IMR-90 (cell line): ENCODE measurements around the gene ACTN1. TPM values are rescaled to one million over a fixed set of nuclear protein-coding genes. Genes with fewer than 3 reads are reported as not detected.

Experiments used
- ATAC-seq: fragments of 200-7000 bp; cut with Tn5 transposase; 2 replicates; pipeline ENCODE4 v1.9.1; 2020; ENCODE audit warnings: low read depth, mild to moderate bottlenecking, moderate library complexity
- BruUV-seq: library from RNA; stranded (reverse); fragments of 400-500 nt; replicated peaks from 2 replicates; lab custom pipeline; 2021; lab: Mats Ljungman, UMichigan
- CTCF ChIA-PET: fragments of 300-600 bp; formaldehyde crosslinking; extraction: SDS; loops from one replicate; lab custom pipeline; 2021; ENCODE audit warnings: antibody characterized with exemption; lab: Yijun Ruan, JAX
- POLR2A ChIA-PET: fragments of 300-600 bp; sonication (Branson Sonifier 250); formaldehyde crosslinking; loops from one replicate; lab custom pipeline; 2022; ENCODE audit warnings: antibody characterized with exemption; ENCODE audit not compliant: unreplicated experiment; lab: Charles Lee
- DNase-seq: peaks from one replicate; pipeline ENCODE4 v3.0.0; 2013
- H2AFZ ChIP-seq: replicated peaks from 2 replicates; pipeline ENCODE3; 2013; ENCODE audit warnings: low read length, mild to moderate bottlenecking; ENCODE audit not compliant: poor library complexity
- H2AK5ac ChIP-seq: 2 replicates; pipeline ENCODE4 v1.6.1; 2013; ENCODE audit warnings: low read depth, low read length, inconsistent platforms
- H2AK9ac ChIP-seq: replicated peaks from 2 replicates; pipeline ENCODE3; 2013; ENCODE audit warnings: mild to moderate bottlenecking, low read depth, low read length, moderate library complexity; ENCODE audit not compliant: poor library complexity
- H2BK120ac ChIP-seq: 2 replicates; pipeline ENCODE4 v1.6.1; 2013; ENCODE audit warnings: low read depth, low read length, inconsistent platforms
- H2BK15ac ChIP-seq: 3 replicates; pipeline ENCODE4 v1.6.1; 2013; ENCODE audit warnings: low read depth, low read length, inconsistent platforms
- H2BK20ac ChIP-seq: 2 replicates; pipeline ENCODE4 v1.6.1; 2013; ENCODE audit warnings: low read depth, mild to moderate bottlenecking, inconsistent platforms, low read length, moderate library complexity
- H2BK5ac ChIP-seq: 2 replicates; pipeline ENCODE4 v1.6.1; 2013; ENCODE audit warnings: mild to moderate bottlenecking, low read depth, low read length, inconsistent platforms; ENCODE audit not compliant: poor library complexity, severe bottlenecking
- H3K14ac ChIP-seq: replicated peaks from 2 replicates; pipeline ENCODE4 v1.6.1; 2013; ENCODE audit warnings: low read depth, low read length, inconsistent platforms
- H3K18ac ChIP-seq: 2 replicates; pipeline ENCODE4 v1.6.1; 2013; ENCODE audit warnings: low read depth, low read length, control low read depth
- H3K23ac ChIP-seq: 2 replicates; pipeline ENCODE4 v1.6.1; 2013; ENCODE audit warnings: low read depth, low read length, inconsistent platforms
- H3K27ac ChIP-seq: 2 replicates; pipeline ENCODE4 v1.5.1; 2013; ENCODE audit warnings: mild to moderate bottlenecking, control low read depth, low read length; ENCODE audit not compliant: insufficient read depth
- H3K27me3 ChIP-seq: 2 replicates; pipeline ENCODE4 v1.6.1; 2013; ENCODE audit warnings: low read length; ENCODE audit not compliant: control insufficient read depth, insufficient read depth
- H3K36me3 ChIP-seq: 2 replicates; pipeline ENCODE4 v1.6.1; 2013; ENCODE audit warnings: low read length, mixed read lengths; ENCODE audit not compliant: control insufficient read depth, insufficient read depth
- H3K4ac ChIP-seq: 2 replicates; pipeline ENCODE4 v1.6.1; 2013; ENCODE audit warnings: low read depth, low read length, inconsistent platforms
- H3K4me1 ChIP-seq: 2 replicates; pipeline ENCODE4 v1.6.1; 2013; ENCODE audit warnings: low read length, mixed read lengths; ENCODE audit not compliant: control insufficient read depth, insufficient read depth
- H3K4me2 ChIP-seq: 2 replicates; pipeline ENCODE4 v1.6.1; 2013; ENCODE audit warnings: low read depth, mild to moderate bottlenecking, control low read depth, low read length, moderate library complexity
- H3K4me3 ChIP-seq: 2 replicates; pipeline ENCODE4 v1.5.1; 2013; ENCODE audit warnings: low read depth, mild to moderate bottlenecking, control low read depth, low read length, moderate library complexity; ENCODE audit not compliant: insufficient read depth
- H3K56ac ChIP-seq: 2 replicates; pipeline ENCODE4 v1.6.1; 2013; ENCODE audit warnings: low read length, inconsistent platforms; ENCODE audit not compliant: insufficient read depth; ENCODE audit errors: extremely low read depth
- H3K79me1 ChIP-seq, 2 experiments: 2 replicates each; pipeline ENCODE4 v1.6.1; 2013; ENCODE audit warnings: low read length in 2 of 2, inconsistent platforms in 1 of 2, low read depth in 1 of 2
- H3K9ac ChIP-seq: 2 replicates; pipeline ENCODE4 v1.6.1; 2013; ENCODE audit warnings: low read depth, low read length, control low read depth
- H3K9me1 ChIP-seq: 2 replicates; pipeline ENCODE4 v1.6.1; 2013; ENCODE audit warnings: low read length, inconsistent platforms; ENCODE audit not compliant: insufficient read depth
- H3K9me3 ChIP-seq: 2 replicates; pipeline ENCODE4 v1.6.1; 2013; ENCODE audit warnings: low read length; ENCODE audit not compliant: control insufficient read depth, insufficient read depth
- H4K20me1 ChIP-seq: 2 replicates; pipeline ENCODE4 v1.6.1; 2013; ENCODE audit warnings: low read length, inconsistent platforms; ENCODE audit not compliant: insufficient read depth
- H4K5ac ChIP-seq: 2 replicates; pipeline ENCODE4 v1.6.1; 2013; ENCODE audit warnings: mild to moderate bottlenecking, low read depth, low read length, control low read depth
- H4K8ac ChIP-seq, 2 experiments: 2 replicates each; pipeline ENCODE4 v1.6.1; 2013; ENCODE audit warnings: low read depth in 2 of 2, low read length in 2 of 2, control low read depth in 1 of 2, inconsistent platforms in 1 of 2
- H4K91ac ChIP-seq: 2 replicates; pipeline ENCODE4 v1.6.1; 2013; ENCODE audit warnings: low read depth, low read length, inconsistent platforms; ENCODE audit not compliant: insufficient read depth
- BHLHE40 ChIP-seq: fragments of 150-350 bp; IDR thresholded peaks from 2 replicates; pipeline ENCODE4 v1.6.1; 2016; ENCODE audit warnings: mild to moderate bottlenecking, low read depth, low read length
- CTCF ChIP-seq: conservative IDR thresholded peaks from 2 replicates; pipeline ENCODE4 v1.5.1; 2012; ENCODE audit warnings: mild to moderate bottlenecking, low read depth, low read length, improper control_type of control experiment
- FOS ChIP-seq: fragments of 150-350 bp; IDR thresholded peaks from 2 replicates; pipeline ENCODE4 v1.6.1; 2016; ENCODE audit warnings: low read depth, low read length
- MXI1 ChIP-seq: IDR thresholded peaks from 2 replicates; pipeline ENCODE4 v1.6.1; 2012; ENCODE audit warnings: low read depth, mild to moderate bottlenecking, low read length, moderate library complexity, borderline replicate concordance
- NFE2L2 ChIP-seq: fragments of 150-350 bp; IDR thresholded peaks from 2 replicates; pipeline ENCODE4 v1.6.1; 2016; ENCODE audit warnings: low read depth, mild to moderate bottlenecking, low read length
- POLR2A ChIP-seq: IDR thresholded peaks from 2 replicates; pipeline ENCODE4 v1.6.1; 2012; ENCODE audit warnings: mild to moderate bottlenecking, low read depth, low read length
- RAD21 ChIP-seq: IDR thresholded peaks from 2 replicates; pipeline ENCODE4 v1.6.1; 2012; ENCODE audit warnings: low read length, improper control_type of control experiment
- RCOR1 ChIP-seq: IDR thresholded peaks from 2 replicates; pipeline ENCODE4 v1.6.1; 2012; ENCODE audit warnings: mild to moderate bottlenecking, low read length, improper control_type of control experiment; ENCODE audit not compliant: insufficient replicate concordance
- RFX5 ChIP-seq: IDR thresholded peaks from 2 replicates; pipeline ENCODE4 v1.8.0; 2012; ENCODE audit warnings: low read depth, mild to moderate bottlenecking, low read length, moderate library complexity
- SMC3 ChIP-seq: fragments of 150-350 bp; IDR thresholded peaks from 2 replicates; pipeline ENCODE4 v1.6.1; 2016; ENCODE audit warnings: low read depth, mild to moderate bottlenecking, antibody characterized with exemption, low read length, moderate library complexity
- WGBS, 2 experiments: methylation state at CpG; one replicate each; pipeline versions ENCODE4 v1.1.5 to v1.1.7; 2013; ENCODE audit warnings: missing lambda C conversion rate in 2 of 2; ENCODE audit not compliant: insufficient read length in 1 of 2; ENCODE audit errors: extremely low coverage in 2 of 2; 5-methylcytosine and 5-hydroxymethylcytosine counted together
- dilution Hi-C: fragments of 300-500 bp; cut with HindIII; formaldehyde crosslinking; loops from one replicate; pipeline ENCODE4 v1.14.3; 2018; ENCODE audit warnings: low sequenced_read_pairs; ENCODE audit not compliant: unreplicated experiment
- in situ Hi-C: fragments of 300-500 bp; cut with MboI; formaldehyde crosslinking; loops from 3 replicates; pipeline ENCODE4 v1.14.3; 2019; ENCODE audit warnings: low sequenced_read_pairs, inconsistent platforms, mixed read lengths
- intact Hi-C: fragments of 100-400 bp; cut with micrococcal nuclease; formaldehyde crosslinking; loops from 2 replicates; pipeline ENCODE4 v1.10.0; 2022
- polyA plus RNA-seq, 3 experiments: library from polyadenylated mRNA; depleted of rRNA; stranded (reverse); fragments of >200 nt; gene quantifications; 2 replicates each; pipeline ENCODE4 v1.2.3, GENCODE V29; 2012; ENCODE audit warnings: low replicate concordance in 1 of 3
- total RNA-seq: library from RNA; depleted of rRNA; stranded (reverse); fragments of >200 nt; gene quantifications from 2 replicates; pipeline ENCODE4 v1.2.3, GENCODE V29; 2012

Gene ACTN1
- total and polyA plus RNA-seq, 2 of the 4 experiments (the other 2 are of a cell fraction), result 684 to 766 TPM

- WGBS, 2 experiments, result 33% methylated on average over 3 of the region's 11 CpGs; no CpG with 5 or more reads in 1 of the 2 experiments
- Histone ChIP-seq H3K4me3 (no peak overlapping the region), H4K91ac (peak overlapping the region; percentile 73), H4K8ac (peak overlapping the region in 1 of 2 experiments; percentile 76; a peak in 3 of 4 replicates), H3K79me1 (peaks cover 0 to 14% of the 10 kb centered on the region in 2 experiments; a peak in 2 of 4 replicates), H3K4me1 (peaks cover 20% of the 10 kb centered on the region), H3K4me2 (peak overlapping the region; percentile 23), H2BK15ac (peak overlapping the region; percentile 90; the same call in 2 of the 3 replicates), H3K18ac (peak overlapping the region; percentile 81), H2AK9ac (peak overlapping the region; percentile 77), H3K27me3 (no peaks in the 10 kb centered on the region), H2AFZ (peak overlapping the region; percentile 71), H3K36me3 (no peaks in the 10 kb centered on the region), H3K9me1 (peaks cover 19% of the 10 kb centered on the region), H4K5ac (0 out of 2 replicates have a peak overlapping the region, but pooled peaks have one; percentile 1), H2AK5ac (peak overlapping the region; percentile 89), H3K4ac (peak overlapping the region; percentile 85), H4K20me1 (no peaks in the 10 kb centered on the region), H3K56ac (no peak overlapping the region), H3K14ac (0 out of 2 replicates have a peak overlapping the region, but pooled peaks have one; percentile 67), H2BK20ac (peak overlapping the region; percentile 58; the same call in 1 of the 2 replicates), H2BK120ac (peak overlapping the region; percentile 84), H3K23ac (0 out of 2 replicates have a peak overlapping the region, but pooled peaks have one; percentile 60), H3K27ac (peak overlapping the region; percentile 8; the same call in 1 of the 2 replicates), H3K9ac (no peak overlapping the region), H3K9me3 (no peaks in the 10 kb centered on the region), H2BK5ac (peak overlapping the region; percentile 32)
- BruUV-seq, result no TSS peak
- intact Hi-C loops, result no loop called here
- TF ChIP-seq RAD21 (peak; percentile 23; the same call in 1 of the 2 replicates), SMC3 (no peak), MXI1 (peak; percentile 90), CTCF (no peak), BHLHE40 (0 out of 2 replicates have a peak, but pooled peaks have one; percentile 14), POLR2A (peak; percentile 47; the same call in 1 of the 2 replicates), RFX5 (no peak), FOS (peak; percentile 94), RCOR1 (no peak), NFE2L2 (peak; percentile 12; the same call in 1 of the 2 replicates)
- ATAC-seq (peak; percentile 78), DNase-seq (peak; percentile 94)
- POLR2A ChIA-PET, result no interaction called here
- in situ Hi-C loops, result no loop called here
- dilution Hi-C loops, result no loop called here
- CTCF ChIA-PET, result no interaction called here
Observed at GRCh38 chr14:69005432-69006148, 26.5 kb upstream of the ACTN1 start.
